H9 (cell line): ENCODE results near the gene RNF148. TPM values are rescaled to one million over a fixed set of nuclear protein-coding genes. Genes with fewer than 3 reads are reported as not detected.

Source experiments
- DNase-seq: peaks from one replicate; pipeline ENCODE4 v3.0.0-alpha.2; 2017
- H2AFZ ChIP-seq: one replicate; pipeline ENCODE4 v1.6.1; 2013; ENCODE audit warnings: mild to moderate bottlenecking, low read length, control low read depth, moderate library complexity
- H2AK5ac ChIP-seq: 2 replicates; pipeline ENCODE4 v1.6.1; 2013; ENCODE audit warnings: low read length, control low read depth, mixed read lengths; ENCODE audit not compliant: insufficient read length
- H2BK120ac ChIP-seq: one replicate; pipeline ENCODE4 v1.6.1; 2013; ENCODE audit warnings: low read depth, mild to moderate bottlenecking, low read length, control low read depth, inconsistent platforms; ENCODE audit not compliant: poor library complexity, severe bottlenecking
- H2BK12ac ChIP-seq: 2 replicates; pipeline ENCODE4 v1.6.1; 2013; ENCODE audit warnings: low read length, control low read depth, mixed read lengths, low read depth; ENCODE audit not compliant: insufficient read length
- H2BK15ac ChIP-seq: 2 replicates; pipeline ENCODE4 v1.6.1; 2013; ENCODE audit warnings: low read depth, low read length, control low read depth
- H2BK20ac ChIP-seq: one replicate; pipeline ENCODE4 v1.6.1; 2013; ENCODE audit warnings: low read depth, mild to moderate bottlenecking, low read length, control low read depth, inconsistent platforms; ENCODE audit not compliant: poor library complexity, severe bottlenecking
- H2BK5ac ChIP-seq: 2 replicates; pipeline ENCODE4 v1.6.1; 2013; ENCODE audit warnings: low read length, control low read depth, mixed read lengths; ENCODE audit not compliant: insufficient read length
- H3K14ac ChIP-seq: 2 replicates; pipeline ENCODE4 v1.6.1; 2013; ENCODE audit warnings: low read length, control low read depth; ENCODE audit not compliant: insufficient read depth
- H3K18ac ChIP-seq: 2 replicates; pipeline ENCODE4 v1.6.1; 2013; ENCODE audit warnings: low read depth, mild to moderate bottlenecking, mixed read lengths, low read length, control low read depth; ENCODE audit not compliant: insufficient read length
- H3K23ac ChIP-seq: 2 replicates; pipeline ENCODE4 v1.6.1; 2013; ENCODE audit warnings: low read length, control low read depth, mixed read lengths, low read depth; ENCODE audit not compliant: insufficient read length
- H3K23me2 ChIP-seq: 2 replicates; pipeline ENCODE4 v1.6.1; 2013; ENCODE audit warnings: low read depth, mild to moderate bottlenecking, mixed read lengths, low read length, control low read depth; ENCODE audit not compliant: insufficient read length, poor library complexity, severe bottlenecking
- H3K27ac ChIP-seq: 2 replicates; pipeline ENCODE4 v1.5.1; 2013; ENCODE audit warnings: low read length, control low read depth, mixed read lengths, low read depth; ENCODE audit not compliant: insufficient read length
- H3K27me3 ChIP-seq: 2 replicates; pipeline ENCODE4 v1.6.1; 2013; ENCODE audit warnings: low read length, control low read depth, inconsistent platforms; ENCODE audit not compliant: insufficient read depth
- H3K4ac ChIP-seq: 2 replicates; pipeline ENCODE4 v1.6.1; 2013; ENCODE audit warnings: low read depth, mild to moderate bottlenecking, control low read depth, inconsistent platforms, low read length, moderate library complexity
- H3K4me1 ChIP-seq: 2 replicates; pipeline ENCODE4 v1.6.1; 2013; ENCODE audit warnings: low read length, control low read depth, inconsistent platforms; ENCODE audit not compliant: insufficient read depth
- H3K4me2 ChIP-seq: 2 replicates; pipeline ENCODE4 v1.6.1; 2013; ENCODE audit warnings: low read length, control low read depth, mixed read lengths; ENCODE audit not compliant: insufficient read length, insufficient read depth
- H3K56ac ChIP-seq: 2 replicates; pipeline ENCODE4 v1.6.1; 2013; ENCODE audit warnings: low read depth, mild to moderate bottlenecking, mixed read lengths, low read length, control low read depth; ENCODE audit not compliant: insufficient read length
- H3K79me1 ChIP-seq: 2 replicates; pipeline ENCODE4 v1.6.1; 2013; ENCODE audit warnings: low read depth, mild to moderate bottlenecking, moderate library complexity, low read length, control low read depth, inconsistent platforms; ENCODE audit not compliant: insufficient read depth, poor library complexity, severe bottlenecking
- H3K79me2 ChIP-seq: 2 replicates; pipeline ENCODE4 v1.6.1; 2013; ENCODE audit warnings: low read length, control low read depth, inconsistent platforms; ENCODE audit not compliant: insufficient read depth
- H3K9ac ChIP-seq: 2 replicates; pipeline ENCODE4 v1.6.1; 2013; ENCODE audit warnings: low read length, control low read depth, mixed read lengths; ENCODE audit not compliant: insufficient read length; ENCODE audit errors: extremely low read depth
- H3K9me3 ChIP-seq: one replicate; pipeline ENCODE4 v1.6.1; 2013; ENCODE audit warnings: low read depth, low read length, inconsistent platforms; ENCODE audit not compliant: control insufficient read depth
- H3T11ph ChIP-seq: one replicate; pipeline ENCODE4 v1.6.1; 2013; ENCODE audit warnings: mild to moderate bottlenecking, low read length, control low read depth, inconsistent platforms
- H4K20me1 ChIP-seq: one replicate; pipeline ENCODE4 v1.6.1; 2013; ENCODE audit not compliant: control insufficient read depth, insufficient read length, insufficient read depth
- H4K5ac ChIP-seq: 2 replicates; pipeline ENCODE4 v1.6.1; 2013; ENCODE audit warnings: low read depth, mild to moderate bottlenecking, mixed read lengths, low read length, control low read depth; ENCODE audit not compliant: insufficient read length
- H4K8ac ChIP-seq: replicated peaks from 2 replicates; pipeline ENCODE4 v1.6.1; 2013; ENCODE audit warnings: low read length, control low read depth, mixed read lengths, low read depth; ENCODE audit not compliant: insufficient read length
- H4K91ac ChIP-seq: 2 replicates; pipeline ENCODE4 v1.6.1; 2013; ENCODE audit warnings: low read depth, mild to moderate bottlenecking, moderate library complexity, mixed read lengths, low read length, control low read depth; ENCODE audit not compliant: insufficient read length
- H3K27ac Mint-ChIP-seq, 3 experiments: 2 replicates in 2 of 3; 3 replicates in 1 of 3; pipeline ENCODE4 v1.8.0; 2020 to 2021; ENCODE audit warnings: mixed read lengths in 3 of 3, mild to moderate bottlenecking in 1 of 3, moderate library complexity in 1 of 3
- H3K27me3 Mint-ChIP-seq: 2 replicates; pipeline ENCODE4 v1.8.0; 2021; ENCODE audit warnings: low read depth, mild to moderate bottlenecking, moderate library complexity, mixed read lengths
- H3K36me3 Mint-ChIP-seq, 3 experiments: 2 replicates in 2 of 3; 3 replicates in 1 of 3; pipeline ENCODE4 v1.8.0; 2020 to 2021; ENCODE audit warnings: low read depth in 3 of 3, mixed read lengths in 3 of 3; ENCODE audit not compliant: insufficient read depth in 1 of 3
- H3K4me1 Mint-ChIP-seq, 2 experiments: 2 replicates each; pipeline ENCODE4 v1.8.0; 2020; ENCODE audit warnings: mixed read lengths in 2 of 2
- H3K4me3 Mint-ChIP-seq, 2 experiments: 2 replicates in 1 of 2; 3 replicates in 1 of 2; pipeline ENCODE4 v1.8.0; 2020 to 2021; ENCODE audit warnings: mild to moderate bottlenecking in 2 of 2, mixed read lengths in 2 of 2, moderate library complexity in 1 of 2
- H3K9me3 Mint-ChIP-seq, 2 experiments: 2 replicates in 1 of 2; 3 replicates in 1 of 2; pipeline ENCODE4 v1.8.0; 2020; ENCODE audit warnings: mild to moderate bottlenecking in 2 of 2, mixed read lengths in 2 of 2, moderate library complexity in 1 of 2
- WGBS: extraction: QIAGEN DNeasy Blood & Tissue Kit; methylation state at CpG from one replicate; pipeline ENCODE4 v1.1.7; 2013; ENCODE audit warnings: missing lambda C conversion rate, low lambda C conversion rate, mixed read lengths; ENCODE audit not compliant: insufficient read length; ENCODE audit errors: extremely low coverage; 5-methylcytosine and 5-hydroxymethylcytosine counted together
- total RNA-seq: library from RNA; stranded (reverse); gene quantifications from 2 replicates; pipeline ENCODE4 v1.2.1, GENCODE V29; 2021
- TF ChIP-seq, protein P1 (sequence below): fragments of 200-600 bp; sonication (generic); conservative IDR thresholded peaks from 3 replicates; pipeline ENCODE4 v1.8.0; 2021; ENCODE audit warnings: antibody characterized with exemption, mild to moderate bottlenecking

Gene RNF148
- total RNA-seq, 1 experiment from 2014 or later: 0.39 TPM

DNA sequence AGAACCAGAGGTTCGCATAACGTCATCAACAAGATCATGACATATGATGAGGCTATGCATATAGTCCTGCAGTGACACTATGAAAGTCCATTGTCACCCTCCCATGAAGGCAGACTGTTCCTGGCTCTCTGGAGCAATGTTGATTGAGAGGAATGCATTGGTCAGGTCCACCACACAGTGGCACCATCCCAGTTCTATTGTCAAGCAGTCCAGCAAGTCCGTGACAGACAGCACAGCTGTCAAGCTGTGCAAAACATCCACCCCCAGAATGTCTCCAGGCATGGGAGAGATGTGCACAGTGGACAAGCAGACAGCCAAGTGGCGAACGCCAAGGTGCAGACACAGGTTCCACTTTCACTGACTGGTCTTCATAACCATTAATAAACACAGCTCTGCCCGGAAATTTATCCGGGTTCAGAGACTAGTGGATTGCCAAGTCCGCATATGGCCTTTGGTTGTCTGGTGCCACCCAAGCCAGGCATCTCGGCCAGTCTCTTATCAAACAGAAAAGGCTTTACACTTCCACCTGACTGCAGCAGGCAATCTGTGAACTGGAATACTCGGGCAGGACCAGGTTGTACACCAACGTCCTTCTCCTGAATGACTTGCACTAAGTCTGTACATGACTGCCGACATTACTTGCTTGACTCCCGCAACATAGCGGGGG lies 11.0 kb downstream of the RNF148 start:
- H3K27me3 Mint-ChIP-seq: no peaks in the 10 kb centered on the region
- Histone ChIP-seq H3K56ac (no peak overlapping the region), H3K4ac (no peak overlapping the region), H3K23ac (no peak overlapping the region), H2AFZ (no peak overlapping the region), H3K27me3 (no peaks in the 10 kb centered on the region), H4K91ac (no peak overlapping the region), H2BK12ac (no peak overlapping the region), H3K79me1 (no peaks in the 10 kb centered on the region), H3K9ac (no peak overlapping the region), H4K20me1 (no peaks in the 10 kb centered on the region), H2BK15ac (no peak overlapping the region), H2BK120ac (no peak overlapping the region), H3K14ac (no peak overlapping the region; the same call in 1 of the 2 replicates), H3T11ph (no peak overlapping the region), H3K79me2 (no peaks in the 10 kb centered on the region), H3K4me2 (no peak overlapping the region), H2AK5ac (no peak overlapping the region), H3K27ac (no peak overlapping the region), H3K23me2 (no peaks in the 10 kb centered on the region), H4K8ac (no peak overlapping the region), H4K5ac (no peak overlapping the region), H2BK20ac (no peak overlapping the region), H3K9me3 (peaks cover 5% of the 10 kb centered on the region), H3K18ac (no peak overlapping the region), H2BK5ac (no peak overlapping the region), H3K4me1 (peaks cover 3% of the 10 kb centered on the region; the same call in 1 of the 2 replicates)
- WGBS: no CpG with 5 or more reads among the region's 14 CpGs
- H3K27ac Mint-ChIP-seq: no peak overlapping the region
- peaks cover 9 to 12% (median 9%) of the 10 kb centered on the region in 3 experiments for H3K36me3 Mint-ChIP-seq
- H3K4me3 Mint-ChIP-seq: no peak overlapping the region
- H3K4me1 Mint-ChIP-seq: peaks cover 13 to 20% of the 10 kb centered on the region in 2 experiments
- TF ChIP-seq, protein P1, sequence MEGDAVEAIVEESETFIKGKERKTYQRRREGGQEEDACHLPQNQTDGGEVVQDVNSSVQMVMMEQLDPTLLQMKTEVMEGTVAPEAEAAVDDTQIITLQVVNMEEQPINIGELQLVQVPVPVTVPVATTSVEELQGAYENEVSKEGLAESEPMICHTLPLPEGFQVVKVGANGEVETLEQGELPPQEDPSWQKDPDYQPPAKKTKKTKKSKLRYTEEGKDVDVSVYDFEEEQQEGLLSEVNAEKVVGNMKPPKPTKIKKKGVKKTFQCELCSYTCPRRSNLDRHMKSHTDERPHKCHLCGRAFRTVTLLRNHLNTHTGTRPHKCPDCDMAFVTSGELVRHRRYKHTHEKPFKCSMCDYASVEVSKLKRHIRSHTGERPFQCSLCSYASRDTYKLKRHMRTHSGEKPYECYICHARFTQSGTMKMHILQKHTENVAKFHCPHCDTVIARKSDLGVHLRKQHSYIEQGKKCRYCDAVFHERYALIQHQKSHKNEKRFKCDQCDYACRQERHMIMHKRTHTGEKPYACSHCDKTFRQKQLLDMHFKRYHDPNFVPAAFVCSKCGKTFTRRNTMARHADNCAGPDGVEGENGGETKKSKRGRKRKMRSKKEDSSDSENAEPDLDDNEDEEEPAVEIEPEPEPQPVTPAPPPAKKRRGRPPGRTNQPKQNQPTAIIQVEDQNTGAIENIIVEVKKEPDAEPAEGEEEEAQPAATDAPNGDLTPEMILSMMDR: no peak
- peaks cover 10 to 13% of the 10 kb centered on the region in 2 experiments for H3K9me3 Mint-ChIP-seq
- no peak for DNase-seq
